HG02763 (cell line): ENCODE measurements around the gene ZC3H6.
"Not testable (repeated sequence)": the region's sequence is repeated elsewhere in the genome, so short reads cannot be mapped to it uniquely, and the experiment has no call there.

Experiments used
- ATAC-seq: cut with Tn5 transposase; IDR thresholded peaks from one replicate; pipeline ENCODE4 v1.9.1; 2021; ENCODE audit warnings: mild to moderate bottlenecking, moderate library complexity; ENCODE audit not compliant: unreplicated experiment

The ZC3H6 gene

GRCh38 chr2:112332123-112332696 is 56.8 kb downstream of the ZC3H6 start:
- no peak for ATAC-seq

- ATAC-seq = no peak
Measured at GRCh38 chr2:112335600-112335999, 60.2 kb downstream of the ZC3H6 start.

GRCh38 chr2:112339986-112340385 is 64.6 kb downstream of the ZC3H6 start:
- no peak for ATAC-seq

- ATAC-seq = no peak
Measured at GRCh38 chr2:112340475-112341267, 65.3 kb downstream of the ZC3H6 start.

- ATAC-seq = no peak
Measured at GRCh38 chr2:112342067-112342550, 66.7 kb downstream of the ZC3H6 start.

- ATAC-seq = no peak
Measured at GRCh38 chr2:112343827-112344585, 68.6 kb downstream of the ZC3H6 start.

GRCh38 chr2:112345030-112346027 is 69.9 kb downstream of the ZC3H6 start:
- no peak for ATAC-seq

GRCh38 chr2:112352292-112352691 is 76.9 kb downstream of the ZC3H6 start:
- ATAC-seq = not testable (repeated sequence)

- ATAC-seq = not testable (repeated sequence)
Measured at GRCh38 chr2:112352809-112353603, 77.6 kb downstream of the ZC3H6 start.

GRCh38 chr2:112354335-112354734 is 78.9 kb downstream of the ZC3H6 start:
- not testable (repeated sequence) for ATAC-seq

- ATAC-seq = not testable (repeated sequence)
Measured at GRCh38 chr2:112360055-112360454, 84.7 kb downstream of the ZC3H6 start.
